ENCODE measurements around the gene MLH3. TPM values are rescaled to one million over a fixed set of nuclear protein-coding genes. Genes with fewer than 3 reads are reported as not detected.

Gene MLH3
- total RNA-seq, 1 donor from 2014 or later = 17.1 TPM

DNA sequence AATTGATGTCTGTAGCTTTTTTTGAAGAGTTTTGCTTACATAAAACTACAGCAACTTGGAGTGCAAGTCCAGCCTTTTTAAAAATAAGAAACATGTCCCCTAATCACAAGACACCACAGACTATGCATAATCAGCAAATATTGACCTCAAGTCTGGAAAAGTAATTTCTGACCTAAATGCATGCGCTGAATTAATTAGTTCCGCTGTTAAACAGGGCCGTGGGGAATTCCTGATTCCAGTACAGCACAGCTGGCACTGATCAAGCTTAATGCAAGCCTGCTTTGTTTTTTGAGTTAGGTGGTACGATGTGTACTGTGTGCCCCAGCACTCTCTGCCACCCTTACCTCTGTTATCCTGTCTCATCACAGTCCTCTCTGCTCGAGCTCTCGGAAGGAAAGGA, 9.2 kb downstream of the MLH3 start:
- Mint-ChIP-seq H3K4me1 (ENCODE audit: low read depth, unreplicated experiment) (peaks cover 3% of the 10 kb centered on the region), H3K27ac (ENCODE audit: unreplicated experiment) (no peak overlapping the region), H3K4me3 (ENCODE audit: unreplicated experiment) (no peak overlapping the region), H3K9me3 (ENCODE audit: unreplicated experiment) (no peaks in the 10 kb centered on the region), H3K36me3 (ENCODE audit: unreplicated experiment) (no peaks in the 10 kb centered on the region), H3K27me3 (ENCODE audit: unreplicated experiment) (no peaks in the 10 kb centered on the region)
- DNase-seq = peak; percentile 32
- TF ChIP-seq, protein P1, sequence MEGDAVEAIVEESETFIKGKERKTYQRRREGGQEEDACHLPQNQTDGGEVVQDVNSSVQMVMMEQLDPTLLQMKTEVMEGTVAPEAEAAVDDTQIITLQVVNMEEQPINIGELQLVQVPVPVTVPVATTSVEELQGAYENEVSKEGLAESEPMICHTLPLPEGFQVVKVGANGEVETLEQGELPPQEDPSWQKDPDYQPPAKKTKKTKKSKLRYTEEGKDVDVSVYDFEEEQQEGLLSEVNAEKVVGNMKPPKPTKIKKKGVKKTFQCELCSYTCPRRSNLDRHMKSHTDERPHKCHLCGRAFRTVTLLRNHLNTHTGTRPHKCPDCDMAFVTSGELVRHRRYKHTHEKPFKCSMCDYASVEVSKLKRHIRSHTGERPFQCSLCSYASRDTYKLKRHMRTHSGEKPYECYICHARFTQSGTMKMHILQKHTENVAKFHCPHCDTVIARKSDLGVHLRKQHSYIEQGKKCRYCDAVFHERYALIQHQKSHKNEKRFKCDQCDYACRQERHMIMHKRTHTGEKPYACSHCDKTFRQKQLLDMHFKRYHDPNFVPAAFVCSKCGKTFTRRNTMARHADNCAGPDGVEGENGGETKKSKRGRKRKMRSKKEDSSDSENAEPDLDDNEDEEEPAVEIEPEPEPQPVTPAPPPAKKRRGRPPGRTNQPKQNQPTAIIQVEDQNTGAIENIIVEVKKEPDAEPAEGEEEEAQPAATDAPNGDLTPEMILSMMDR (IDR thresholded peaks at IDR 0.05; ENCODE audit: partially characterized antibody, unreplicated experiment) = no peak

DNA sequence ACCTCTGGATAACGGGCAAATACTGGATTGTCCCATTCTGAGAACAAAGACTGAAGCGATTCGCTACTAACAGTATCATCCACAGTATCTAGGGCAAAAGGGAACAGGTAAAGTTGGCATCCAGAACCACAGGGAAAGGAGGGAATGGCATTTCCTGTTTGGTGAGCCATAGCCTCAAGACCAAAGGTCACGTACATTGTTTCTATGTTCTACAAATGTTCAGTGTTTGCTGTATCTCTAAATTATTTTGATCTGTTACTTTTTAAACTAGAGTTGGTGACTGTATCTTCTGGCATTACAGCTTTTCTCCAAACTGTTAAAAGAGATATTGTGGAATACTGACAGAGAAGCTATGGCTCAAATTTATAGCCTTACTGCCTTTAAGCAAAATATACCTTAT, 9.7 kb downstream of the MLH3 start:
- no peak for DNase-seq
- no peak overlapping the region for H3K4me3 Mint-ChIP-seq (ENCODE audit: unreplicated experiment)
- peaks cover 3% of the 10 kb centered on the region for H3K4me1 Mint-ChIP-seq (ENCODE audit: low read depth, unreplicated experiment)
- no peak overlapping the region for H3K27ac Mint-ChIP-seq (ENCODE audit: unreplicated experiment)
- TF ChIP-seq, protein P1 (IDR thresholded peaks at IDR 0.05; ENCODE audit: partially characterized antibody, unreplicated experiment) = no peak
- H3K9me3 Mint-ChIP-seq (ENCODE audit: unreplicated experiment) = no peaks in the 10 kb centered on the region
- no peaks in the 10 kb centered on the region for H3K27me3 Mint-ChIP-seq (ENCODE audit: unreplicated experiment)
- H3K36me3 Mint-ChIP-seq (ENCODE audit: unreplicated experiment) = no peaks in the 10 kb centered on the region

DNA sequence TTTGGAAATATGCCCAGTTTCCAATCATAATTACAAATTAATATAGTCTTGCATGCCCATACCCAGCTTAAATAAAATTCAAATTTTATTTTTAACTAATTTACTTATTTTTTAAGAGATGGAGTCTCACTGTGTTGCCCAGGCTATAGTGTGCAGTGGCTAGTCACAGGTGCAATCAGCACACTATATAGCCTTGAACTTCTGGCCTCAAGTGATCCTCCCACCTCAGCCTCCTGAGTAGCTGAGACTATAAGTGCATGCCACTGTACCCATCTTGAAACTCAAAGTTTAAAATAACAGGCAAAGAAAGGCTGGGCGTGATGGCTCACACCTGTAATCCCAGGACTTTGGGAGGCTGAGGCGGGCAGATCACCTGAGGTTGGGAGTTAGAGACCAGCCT, 10.3 kb downstream of the MLH3 start:
- DNase-seq = no peak
- Mint-ChIP-seq H3K36me3 (ENCODE audit: unreplicated experiment) (no peaks in the 10 kb centered on the region), H3K9me3 (ENCODE audit: unreplicated experiment) (no peaks in the 10 kb centered on the region), H3K27me3 (ENCODE audit: unreplicated experiment) (no peaks in the 10 kb centered on the region), H3K4me3 (ENCODE audit: unreplicated experiment) (no peak overlapping the region), H3K27ac (ENCODE audit: unreplicated experiment) (no peak overlapping the region), H3K4me1 (ENCODE audit: low read depth, unreplicated experiment) (peaks cover 3% of the 10 kb centered on the region)
- TF ChIP-seq, protein P1 (IDR thresholded peaks at IDR 0.05; ENCODE audit: partially characterized antibody, unreplicated experiment) = no peak

DNA sequence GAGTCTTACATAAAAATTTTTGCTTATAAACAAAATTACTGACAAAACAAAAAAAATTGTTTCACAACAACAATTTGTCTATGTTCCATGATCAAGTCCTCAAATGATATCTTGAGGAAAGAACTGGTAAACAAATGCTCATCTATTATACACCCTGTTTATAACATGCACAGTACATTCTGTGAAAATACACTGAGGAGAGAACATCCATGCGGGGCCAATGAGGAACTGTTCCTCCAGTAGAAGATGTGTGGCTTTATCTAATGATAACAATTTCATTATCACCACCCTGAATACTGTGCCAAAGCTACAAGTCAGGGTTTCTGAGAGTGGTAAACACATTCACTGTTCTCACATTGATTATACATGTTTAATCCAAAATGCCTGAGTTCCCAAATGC, 10.8 kb downstream of the MLH3 start:
- H3K4me1 Mint-ChIP-seq (ENCODE audit: low read depth, unreplicated experiment) = peaks cover 3% of the 10 kb centered on the region
- H3K36me3 Mint-ChIP-seq (ENCODE audit: unreplicated experiment) = no peaks in the 10 kb centered on the region
- H3K27me3 Mint-ChIP-seq (ENCODE audit: unreplicated experiment) = no peaks in the 10 kb centered on the region
- TF ChIP-seq, protein P1 (IDR thresholded peaks at IDR 0.05; ENCODE audit: partially characterized antibody, unreplicated experiment) = no peak
- no peak for DNase-seq
- H3K27ac Mint-ChIP-seq (ENCODE audit: unreplicated experiment) = no peak overlapping the region
- H3K4me3 Mint-ChIP-seq (ENCODE audit: unreplicated experiment) = no peak overlapping the region
- H3K9me3 Mint-ChIP-seq (ENCODE audit: unreplicated experiment) = no peaks in the 10 kb centered on the region

DNA sequence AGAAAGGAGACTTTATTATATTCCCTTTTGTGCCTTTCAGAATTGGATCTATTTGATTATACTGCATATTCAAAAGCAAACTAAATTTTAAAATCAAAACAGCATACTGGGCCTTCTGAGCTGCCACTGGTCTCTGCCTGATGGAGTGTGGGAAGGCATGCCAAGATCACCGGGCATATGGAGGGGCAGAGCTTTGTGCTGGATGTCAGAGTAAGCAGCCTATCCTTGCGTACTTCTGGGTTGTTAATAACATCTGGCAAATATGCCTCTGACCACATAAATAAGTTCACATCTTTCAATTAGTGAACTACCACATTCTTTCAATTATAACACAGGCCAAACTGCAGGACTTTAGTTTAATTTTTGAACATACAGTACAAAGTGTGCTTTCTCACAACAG, 18.3 kb downstream of the MLH3 start:
- no peaks in the 10 kb centered on the region for H3K36me3 Mint-ChIP-seq (ENCODE audit: unreplicated experiment)
- H3K27me3 Mint-ChIP-seq (ENCODE audit: unreplicated experiment) = no peaks in the 10 kb centered on the region
- H3K9me3 Mint-ChIP-seq (ENCODE audit: unreplicated experiment) = no peaks in the 10 kb centered on the region
- TF ChIP-seq, protein P1 (IDR thresholded peaks at IDR 0.05; ENCODE audit: partially characterized antibody, unreplicated experiment) = no peak
- no peak for DNase-seq
- H3K4me3 Mint-ChIP-seq (ENCODE audit: unreplicated experiment) = no peak overlapping the region
- no peak overlapping the region for H3K27ac Mint-ChIP-seq (ENCODE audit: unreplicated experiment)
- no peaks in the 10 kb centered on the region for H3K4me1 Mint-ChIP-seq (ENCODE audit: low read depth, unreplicated experiment)
